MM.1S (cell line): ENCODE data around the gene KCNIP4.

Experiments
- DNase-seq: peaks from one replicate; pipeline ENCODE4 v3.0.0-alpha.2; 2015
- H2AFZ ChIP-seq: fragments of 300-600 bp; sonication (generic); 2 replicates; pipeline ENCODE4 v1.6.0; 2016; ENCODE audit warnings: antibody characterized with exemption, low read length
- H3F3A ChIP-seq: fragments of 300-600 bp; sonication (generic); 2 replicates; pipeline ENCODE4 v1.6.1; 2016; ENCODE audit warnings: mild to moderate bottlenecking, antibody characterized with exemption, low read length, moderate library complexity, mixed read lengths; ENCODE audit not compliant: insufficient read depth
- H3K27ac ChIP-seq: fragments of 300-600 bp; sonication (generic); 2 replicates; pipeline ENCODE4 v1.5.1; 2016; ENCODE audit warnings: mild to moderate bottlenecking, low read length
- H3K27me3 ChIP-seq: fragments of 300-600 bp; sonication (generic); replicated peaks from 2 replicates; pipeline ENCODE4 v1.6.0; 2016; ENCODE audit warnings: low read length; ENCODE audit not compliant: insufficient read depth
- H3K36me3 ChIP-seq: fragments of 300-600 bp; sonication (generic); replicated peaks from 2 replicates; pipeline ENCODE4 v1.6.1; 2016; ENCODE audit warnings: mild to moderate bottlenecking, low read length, mixed read lengths; ENCODE audit not compliant: insufficient read depth
- H3K4me1 ChIP-seq: fragments of 300-600 bp; sonication (generic); 2 replicates; pipeline ENCODE4 v1.6.1; 2016; ENCODE audit warnings: low read length, mixed read lengths
- H3K4me2 ChIP-seq: fragments of 300-600 bp; sonication (generic); 2 replicates; pipeline ENCODE4 v1.6.0; 2016; ENCODE audit warnings: low read depth, low read length
- H3K4me3 ChIP-seq: fragments of 300-600 bp; sonication (generic); 2 replicates; pipeline ENCODE4 v1.5.1; 2016; ENCODE audit warnings: low read length, mixed read lengths
- H3K79me2 ChIP-seq: fragments of 300-600 bp; sonication (generic); 2 replicates; pipeline ENCODE4 v1.6.1; 2016; ENCODE audit warnings: mixed run types, low read length, mixed read lengths
- H3K9ac ChIP-seq: fragments of 300-600 bp; sonication (generic); 2 replicates; pipeline ENCODE4 v1.6.1; 2016; ENCODE audit warnings: low read length, mixed read lengths
- H3K9me2 ChIP-seq: fragments of 300-600 bp; sonication (generic); replicated peaks from 2 replicates; pipeline ENCODE4 v1.6.1; 2016; ENCODE audit warnings: mild to moderate bottlenecking, low read length, mixed read lengths; ENCODE audit not compliant: insufficient read depth
- H3K9me3 ChIP-seq: fragments of 300-600 bp; sonication (generic); replicated peaks from 2 replicates; pipeline ENCODE4 v1.6.1; 2016; ENCODE audit warnings: mild to moderate bottlenecking, low read length, mixed read lengths; ENCODE audit not compliant: insufficient read depth
- H4K20me1 ChIP-seq: fragments of 300-600 bp; sonication (generic); 2 replicates; pipeline ENCODE4 v1.6.1; 2016; ENCODE audit warnings: mild to moderate bottlenecking, low read length, moderate library complexity, mixed read lengths; ENCODE audit not compliant: insufficient read depth
- EZH2 ChIP-seq: fragments of 300-600 bp; sonication (generic); optimal IDR thresholded peaks from 2 replicates; pipeline ENCODE3; 2017; ENCODE audit warnings: low read depth, mild to moderate bottlenecking, antibody characterized with exemption, low read length, mixed read lengths
- EZH2phosphoT487 ChIP-seq: fragments of 300-600 bp; sonication (generic); IDR thresholded peaks from 2 replicates; pipeline ENCODE4 v1.6.1; 2018; ENCODE audit warnings: antibody characterized with exemption, low read length
- TF ChIP-seq, protein P1 (sequence below): fragments of 300-600 bp; sonication (generic); IDR thresholded peaks from 2 replicates; pipeline ENCODE4 v1.5.1; 2016; ENCODE audit warnings: antibody characterized with exemption, low read length, mixed read lengths

The KCNIP4 gene

DNA sequence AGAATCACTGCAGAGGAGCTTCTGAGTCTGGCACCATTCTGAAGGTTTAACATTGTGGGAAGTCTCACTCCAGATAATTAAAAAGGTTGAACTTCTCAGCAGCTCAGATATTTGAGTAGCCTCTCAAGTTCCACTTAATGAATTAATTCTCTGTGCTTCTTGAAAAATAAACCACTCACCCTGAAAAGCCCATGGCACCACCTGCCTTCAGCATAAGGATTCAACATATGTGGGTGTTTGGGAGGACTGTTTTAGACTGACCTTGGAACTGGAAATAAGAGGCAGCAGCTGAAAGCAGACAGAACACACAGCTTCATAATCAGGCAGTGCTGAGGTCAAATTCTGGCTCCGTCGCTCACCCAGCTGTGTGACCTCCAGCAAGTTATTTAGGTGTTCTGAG lies 100.6 kb downstream of the KCNIP4 start:
- TF ChIP-seq EZH2 = no peak
- TF ChIP-seq, protein P1, sequence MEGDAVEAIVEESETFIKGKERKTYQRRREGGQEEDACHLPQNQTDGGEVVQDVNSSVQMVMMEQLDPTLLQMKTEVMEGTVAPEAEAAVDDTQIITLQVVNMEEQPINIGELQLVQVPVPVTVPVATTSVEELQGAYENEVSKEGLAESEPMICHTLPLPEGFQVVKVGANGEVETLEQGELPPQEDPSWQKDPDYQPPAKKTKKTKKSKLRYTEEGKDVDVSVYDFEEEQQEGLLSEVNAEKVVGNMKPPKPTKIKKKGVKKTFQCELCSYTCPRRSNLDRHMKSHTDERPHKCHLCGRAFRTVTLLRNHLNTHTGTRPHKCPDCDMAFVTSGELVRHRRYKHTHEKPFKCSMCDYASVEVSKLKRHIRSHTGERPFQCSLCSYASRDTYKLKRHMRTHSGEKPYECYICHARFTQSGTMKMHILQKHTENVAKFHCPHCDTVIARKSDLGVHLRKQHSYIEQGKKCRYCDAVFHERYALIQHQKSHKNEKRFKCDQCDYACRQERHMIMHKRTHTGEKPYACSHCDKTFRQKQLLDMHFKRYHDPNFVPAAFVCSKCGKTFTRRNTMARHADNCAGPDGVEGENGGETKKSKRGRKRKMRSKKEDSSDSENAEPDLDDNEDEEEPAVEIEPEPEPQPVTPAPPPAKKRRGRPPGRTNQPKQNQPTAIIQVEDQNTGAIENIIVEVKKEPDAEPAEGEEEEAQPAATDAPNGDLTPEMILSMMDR = no peak
- TF ChIP-seq EZH2phosphoT487 = no peak
- Histone ChIP-seq H4K20me1 (no peaks in the 10 kb centered on the region), H3K9me3 (no peaks in the 10 kb centered on the region), H3K27me3 (no peaks in the 10 kb centered on the region), H2AFZ (no peak overlapping the region), H3K4me1 (no peaks in the 10 kb centered on the region), H3K79me2 (no peaks in the 10 kb centered on the region), H3K36me3 (no peaks in the 10 kb centered on the region), H3K27ac (no peak overlapping the region), H3F3A (no peaks in the 10 kb centered on the region), H3K4me2 (no peak overlapping the region), H3K9ac (no peak overlapping the region), H3K9me2 (no peaks in the 10 kb centered on the region), H3K4me3 (no peak overlapping the region)
- no peak for DNase-seq

DNA sequence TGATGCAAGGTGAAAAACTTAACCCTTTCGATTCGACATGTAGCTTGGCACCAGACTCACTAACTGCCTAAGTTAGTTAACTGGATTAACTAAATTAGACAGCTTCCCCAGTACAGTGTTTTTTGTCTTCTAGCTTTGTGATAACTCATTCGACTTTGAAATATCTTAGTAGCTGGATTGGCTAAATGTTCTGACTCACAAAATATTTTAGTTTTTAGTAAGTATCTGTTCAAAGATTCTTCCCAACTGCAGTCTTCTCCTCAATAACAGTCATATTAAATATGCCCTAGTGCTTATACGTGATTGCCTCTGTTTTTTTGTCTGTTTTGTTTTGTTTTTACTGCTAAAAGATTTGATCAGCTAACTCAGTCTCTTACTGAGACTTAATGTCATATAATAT lies 102.9 kb downstream of the KCNIP4 start:
- H3K27ac ChIP-seq = no peak overlapping the region
- no peak for DNase-seq
- no peak overlapping the region for H2AFZ ChIP-seq

DNA sequence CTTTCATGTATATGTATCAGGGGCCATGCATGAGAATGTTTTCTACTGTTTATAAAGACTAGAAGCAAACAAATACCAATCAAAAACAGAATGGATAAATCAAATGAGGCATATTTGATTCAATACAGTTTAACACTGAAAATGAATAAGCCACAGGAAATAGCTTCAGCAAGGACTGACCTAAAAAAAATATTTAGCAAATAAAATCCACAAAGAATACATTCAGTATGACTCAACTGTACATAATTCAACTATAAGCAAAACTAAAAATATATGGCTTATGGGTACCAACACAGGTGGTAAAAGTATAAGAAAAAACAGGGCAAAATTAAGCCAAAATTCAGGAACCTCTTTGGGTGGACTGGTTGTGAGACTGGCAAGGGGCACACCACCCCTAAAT lies 112.9 kb downstream of the KCNIP4 start:
- no peaks in the 10 kb centered on the region for H3K4me1 ChIP-seq

More for the DNA sequence above, 102.9 kb downstream of the KCNIP4 start:
- Histone ChIP-seq H4K20me1 (no peaks in the 10 kb centered on the region), H3K4me3 (no peak overlapping the region), H3K9me3 (no peaks in the 10 kb centered on the region), H3K9ac (no peak overlapping the region), H3K4me1 (no peaks in the 10 kb centered on the region), H3K79me2 (no peaks in the 10 kb centered on the region), H3K4me2 (no peak overlapping the region), H3K27me3 (no peaks in the 10 kb centered on the region), H3K36me3 (no peaks in the 10 kb centered on the region), H3K9me2 (no peaks in the 10 kb centered on the region), H3F3A (no peaks in the 10 kb centered on the region)
- no peak for TF ChIP-seq EZH2
- TF ChIP-seq, protein P1 = no peak
- TF ChIP-seq EZH2phosphoT487 = no peak

More for the DNA sequence above, 112.9 kb downstream of the KCNIP4 start:
- Histone ChIP-seq H4K20me1 (no peaks in the 10 kb centered on the region), H2AFZ (no peak overlapping the region), H3K9me2 (no peaks in the 10 kb centered on the region), H3K4me2 (no peak overlapping the region), H3K27ac (no peak overlapping the region), H3K79me2 (no peaks in the 10 kb centered on the region), H3K4me3 (no peak overlapping the region), H3F3A (no peaks in the 10 kb centered on the region), H3K27me3 (no peaks in the 10 kb centered on the region), H3K9me3 (no peaks in the 10 kb centered on the region), H3K9ac (no peak overlapping the region), H3K36me3 (no peaks in the 10 kb centered on the region)
- no peak for DNase-seq
- TF ChIP-seq EZH2phosphoT487 = no peak
- TF ChIP-seq, protein P1 = no peak
- TF ChIP-seq EZH2 = no peak
